CD4-positive, alpha-beta T cell treated with Interleukin-17A for 1 hour (primary cell): ENCODE measurements around the gene EHBP1.

Experiments used
- DNase-seq: peaks from one replicate; pipeline ENCODE4 v3.0.0-alpha.2; 2020

The EHBP1 gene

GRCh38 chr2:62785810-62786597 lies 80.5 kb downstream of the EHBP1 start:
- DNase-seq = no peak

DNA sequence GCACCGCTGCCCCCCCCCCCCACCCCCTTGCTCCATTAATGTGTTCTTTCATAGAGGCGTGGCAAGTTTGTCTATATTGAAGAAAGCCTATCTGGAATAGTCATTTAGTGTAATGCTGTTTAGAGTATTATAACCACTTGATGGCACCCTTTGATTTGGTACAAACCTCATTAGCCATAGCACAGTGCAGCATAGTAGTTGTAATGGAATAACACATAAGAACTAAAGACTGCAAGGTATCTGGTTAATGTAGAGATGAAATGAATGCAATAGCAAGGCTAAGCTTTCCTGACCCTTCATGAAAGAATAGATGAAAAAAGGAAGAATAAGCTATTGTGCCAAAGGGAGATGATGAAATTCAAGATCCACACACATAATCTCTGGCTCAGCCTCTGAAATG lies 81.9 kb downstream of the EHBP1 start:
- DNase-seq = peak; percentile 19

DNA sequence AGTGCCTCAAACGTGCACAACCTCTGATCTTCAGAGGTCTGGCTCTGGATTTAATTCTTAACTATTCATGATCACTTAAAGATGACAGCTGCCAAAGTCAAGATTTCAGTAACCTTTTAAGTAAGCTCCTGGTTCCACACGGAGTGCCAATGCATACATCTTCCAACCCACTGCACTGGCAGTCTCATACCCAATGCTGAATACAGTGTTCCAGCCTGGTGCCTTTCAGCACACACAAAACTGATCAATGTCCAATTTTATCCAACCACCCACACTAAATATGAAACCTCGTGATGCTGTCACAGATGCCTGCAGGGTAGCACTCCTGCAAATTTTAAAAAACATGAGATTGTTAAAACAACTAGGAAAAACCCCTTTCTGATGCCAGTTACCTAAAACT lies 84.0 kb downstream of the EHBP1 start:
- no peak for DNase-seq

DNA sequence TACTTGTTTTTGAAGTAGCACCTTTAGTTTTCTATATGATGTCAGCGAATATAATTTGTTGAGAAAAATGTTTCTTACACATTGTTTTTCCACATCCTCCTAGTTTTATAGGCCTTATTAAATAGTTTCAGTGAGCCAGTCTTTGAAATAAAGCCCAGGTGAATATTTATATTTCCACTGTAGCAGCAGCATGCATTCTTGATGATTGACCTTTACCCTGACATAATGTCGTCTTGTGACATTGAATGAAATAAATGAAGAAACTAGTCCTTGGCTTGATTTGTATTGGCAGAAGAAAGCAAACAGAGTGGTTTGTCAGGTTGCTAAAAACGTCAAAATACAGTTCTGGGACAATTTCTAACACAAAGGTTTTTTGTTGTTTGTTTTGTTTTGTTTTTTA lies 84.4 kb downstream of the EHBP1 start:
- DNase-seq = no peak

GRCh38 chr2:62792408-62792807 lies 86.9 kb downstream of the EHBP1 start:
- DNase-seq = no peak

DNA sequence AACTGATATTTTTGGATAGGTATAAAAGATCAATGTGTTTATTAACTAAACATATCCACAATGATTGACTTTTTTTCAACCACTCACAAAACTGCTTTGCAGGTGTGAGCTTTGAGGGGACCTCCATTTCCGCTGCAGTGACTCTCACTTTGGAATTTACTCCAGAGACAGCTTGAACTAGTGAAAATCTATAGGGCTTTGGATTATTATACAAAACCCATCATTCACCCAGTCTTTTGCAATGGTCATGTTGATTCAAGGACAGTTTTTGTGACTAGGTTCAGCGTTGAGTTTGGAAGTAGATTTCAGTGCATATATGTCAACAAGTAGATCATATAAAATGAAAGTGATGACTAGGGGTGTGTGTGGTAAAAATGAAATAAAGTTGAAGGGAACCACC lies 87.7 kb downstream of the EHBP1 start:
- DNase-seq = no peak

DNA sequence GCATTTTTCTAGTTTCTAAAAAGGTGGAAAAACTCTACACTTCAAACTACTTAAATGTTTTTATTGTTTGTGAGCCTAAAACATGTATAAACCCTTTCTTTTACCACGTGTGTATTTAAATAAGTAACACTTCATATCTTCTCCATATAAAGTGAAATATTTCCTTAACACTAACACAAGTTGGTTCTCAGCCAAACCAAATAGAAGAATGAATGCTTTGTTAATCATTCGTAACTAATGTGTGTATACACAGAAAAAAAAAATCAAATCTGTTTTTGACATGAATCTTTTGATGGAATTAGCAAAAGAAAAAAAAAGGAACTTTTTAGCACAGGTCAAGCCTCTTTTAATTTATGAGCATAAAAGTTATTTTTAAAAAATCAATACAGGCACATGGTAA lies 89.3 kb downstream of the EHBP1 start:
- DNase-seq = no peak

- no peak for DNase-seq
These were observed 89.8 kb downstream of the EHBP1 start for GRCh38 chr2:62795341-62795740.

GRCh38 chr2:62797107-62797506 lies 91.6 kb downstream of the EHBP1 start:
- DNase-seq = no peak

DNA sequence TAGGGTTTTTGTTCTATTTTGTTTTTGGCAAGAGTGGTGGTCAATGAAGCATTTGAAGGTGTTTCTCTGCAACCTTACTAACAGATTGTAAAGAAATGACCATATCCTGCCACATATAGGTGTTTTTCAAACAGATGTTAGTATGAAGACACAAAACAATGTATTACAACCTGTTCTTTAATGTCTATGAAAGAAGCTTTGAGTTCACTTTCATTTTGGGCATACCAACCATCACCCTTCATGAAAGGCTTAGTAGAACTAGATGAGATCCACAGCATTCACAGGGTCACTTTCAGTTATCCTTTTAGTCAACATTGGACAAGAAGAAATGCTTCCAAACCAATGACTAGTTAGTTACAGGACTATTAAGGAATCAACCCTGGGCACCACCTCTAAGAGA lies 95.1 kb downstream of the EHBP1 start:
- DNase-seq = no peak

DNA sequence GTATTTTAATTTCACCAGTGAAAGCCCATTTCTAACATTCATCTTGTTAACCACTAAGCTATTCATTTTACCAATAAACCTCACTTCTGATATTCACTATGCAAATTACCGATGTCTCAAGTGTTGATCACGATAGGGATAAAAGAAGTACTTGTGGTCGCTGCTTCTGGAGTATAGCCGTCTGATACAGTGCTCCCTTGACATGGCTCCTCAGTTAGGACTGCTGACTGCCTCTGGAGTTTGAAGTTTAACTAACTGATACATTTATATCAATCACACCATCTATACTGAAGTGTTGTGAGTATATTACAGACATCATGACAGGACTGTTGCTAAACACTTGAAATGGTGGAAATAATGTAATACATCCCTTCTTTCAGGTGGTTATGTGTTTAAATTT lies 95.6 kb downstream of the EHBP1 start:
- DNase-seq = no peak

GRCh38 chr2:62801814-62802523 lies 96.5 kb downstream of the EHBP1 start:
- DNase-seq = no peak

DNA sequence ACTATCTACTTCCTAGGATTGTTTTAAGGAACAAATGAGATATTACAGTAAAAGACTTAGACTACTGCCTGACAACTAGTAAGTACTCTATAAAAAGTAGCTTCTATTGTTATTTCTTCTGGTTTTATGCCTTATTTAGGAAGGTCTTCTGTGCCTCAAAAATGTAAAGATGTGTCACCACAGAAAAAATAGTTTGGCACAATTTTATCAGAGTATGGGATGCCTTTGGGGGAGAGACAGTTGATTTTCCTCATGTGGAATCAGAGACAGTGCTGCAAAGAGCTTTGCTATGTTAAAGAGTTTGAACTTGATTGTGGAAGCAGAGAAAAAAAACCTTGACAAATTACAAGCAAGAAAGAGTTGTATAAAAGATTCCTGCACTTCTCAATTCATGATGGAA lies 98.4 kb downstream of the EHBP1 start:
- DNase-seq = no peak

- DNase-seq = no peak
These were observed 100.7 kb downstream of the EHBP1 start for GRCh38 chr2:62806231-62806630.

DNA sequence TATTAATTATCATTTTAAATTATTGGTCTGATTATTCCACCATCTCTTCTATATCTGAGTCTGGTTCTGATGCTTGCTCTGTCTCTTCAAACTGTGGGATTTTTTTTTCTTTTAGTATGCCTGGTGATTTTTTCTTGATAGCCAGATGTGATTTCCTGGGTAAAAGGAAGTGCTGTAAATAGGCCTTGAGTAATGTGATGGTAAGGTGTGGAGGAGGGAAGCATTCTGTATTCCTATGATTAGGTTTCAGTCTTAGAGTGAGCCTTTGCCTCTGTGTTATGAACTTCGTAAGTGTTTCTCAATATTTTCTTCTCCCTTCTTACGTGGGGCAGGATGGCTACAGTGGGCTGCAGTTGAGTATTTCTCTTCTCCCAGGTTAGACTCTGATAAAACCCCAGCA lies 103.0 kb downstream of the EHBP1 start:
- no peak for DNase-seq

DNA sequence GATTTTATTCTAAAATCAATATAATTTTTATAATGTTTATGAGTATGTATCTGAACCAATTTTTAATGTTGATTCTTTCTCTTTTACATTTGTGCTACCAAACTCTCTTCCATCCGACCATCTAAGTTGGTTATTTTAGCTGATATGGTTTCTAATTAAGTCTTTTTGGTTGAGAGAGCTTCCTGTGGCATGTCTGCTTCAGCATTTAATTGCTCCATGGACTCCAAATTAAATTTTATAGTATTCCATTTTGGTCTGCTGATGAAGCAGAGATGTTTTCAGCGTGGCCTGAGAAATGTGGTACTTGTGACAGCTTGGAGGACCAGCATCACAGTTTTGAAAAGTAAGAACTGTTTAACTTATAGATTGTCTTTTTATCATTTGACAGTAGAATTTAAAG lies 105.6 kb downstream of the EHBP1 start:
- no peak for DNase-seq

GRCh38 chr2:62811972-62812371 lies 106.5 kb downstream of the EHBP1 start:
- DNase-seq = no peak

DNA sequence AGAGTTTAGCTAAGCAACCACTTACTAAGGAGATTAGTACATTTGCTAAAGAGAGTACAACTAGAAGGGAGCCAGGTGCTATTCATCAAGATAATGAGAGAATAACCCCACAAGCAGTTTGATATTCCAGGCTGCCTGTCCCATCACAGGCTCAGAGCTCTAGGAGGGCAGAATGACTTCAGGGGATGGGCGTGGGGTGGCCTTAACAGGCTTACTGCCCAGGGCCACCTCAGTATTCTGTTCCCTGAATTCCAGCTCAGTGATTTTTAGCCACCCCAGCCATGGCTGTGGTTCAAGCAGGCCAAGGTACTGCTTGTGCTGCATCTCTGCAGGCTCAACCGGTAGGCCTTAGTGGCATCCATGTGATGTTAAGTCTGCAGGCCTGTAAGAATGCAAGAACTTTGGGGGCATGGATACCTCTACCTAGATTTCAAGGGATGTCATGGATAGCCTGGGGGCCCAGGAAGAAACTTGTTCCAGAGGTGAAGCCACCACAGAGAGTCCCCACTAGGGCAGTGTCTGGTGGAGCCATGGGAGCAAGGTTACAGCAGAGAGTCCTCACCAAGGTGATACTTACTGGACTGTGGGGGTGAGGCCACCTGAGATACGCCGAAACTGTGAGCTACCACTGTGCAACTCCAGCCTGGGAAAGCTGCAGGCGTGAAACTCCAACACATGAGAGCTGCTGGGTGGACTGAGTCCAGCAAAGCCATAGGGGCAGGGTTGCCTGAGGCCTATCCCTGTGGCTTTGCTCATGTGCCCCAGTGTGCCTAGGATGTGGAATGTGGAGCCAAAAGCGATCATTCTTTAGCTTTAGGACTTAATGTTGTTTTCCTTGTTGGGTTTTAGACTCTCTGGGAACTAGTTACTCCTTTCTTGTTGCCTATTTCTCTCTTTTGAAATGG lies 107.7 kb downstream of the EHBP1 start:
- no peak for DNase-seq

DNA sequence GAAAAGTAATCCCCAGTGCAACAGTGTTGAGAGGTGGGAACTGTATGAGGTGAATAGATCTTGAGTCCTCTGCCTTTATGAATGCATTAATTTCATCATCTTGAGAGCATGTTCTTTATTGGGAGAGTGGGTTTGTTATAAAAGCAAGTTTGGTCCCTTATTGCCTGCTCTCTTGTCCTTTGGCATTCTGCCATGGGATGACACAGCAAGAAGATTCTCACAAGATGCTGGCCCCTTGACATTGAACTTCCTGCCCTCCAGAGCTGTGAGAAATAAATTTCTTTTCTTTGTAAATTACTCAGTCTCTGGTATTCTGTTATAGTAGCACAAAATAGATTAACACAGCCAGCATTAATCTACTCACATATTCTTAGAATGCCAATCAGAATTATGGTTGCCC lies 108.6 kb downstream of the EHBP1 start:
- no peak for DNase-seq

DNA sequence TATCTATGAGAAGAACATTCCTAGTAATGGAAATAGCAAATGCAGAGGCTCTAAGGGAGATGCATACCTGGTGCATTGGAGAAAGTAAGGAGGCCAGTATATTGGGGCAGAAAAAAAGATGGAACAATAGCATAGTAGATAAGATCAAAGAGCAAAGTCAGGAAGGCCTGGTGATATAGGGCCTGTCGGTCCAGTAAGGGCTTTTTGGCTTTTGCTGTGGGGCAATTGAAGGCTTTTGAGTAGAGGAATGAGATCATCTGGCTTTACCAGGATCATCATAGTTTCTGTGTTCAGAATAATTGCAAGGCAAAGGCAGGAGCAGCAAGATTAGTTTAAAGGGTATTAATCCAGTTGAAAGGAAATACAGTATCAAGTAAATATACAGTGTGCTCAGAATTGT lies 111.8 kb downstream of the EHBP1 start:
- DNase-seq = no peak

DNA sequence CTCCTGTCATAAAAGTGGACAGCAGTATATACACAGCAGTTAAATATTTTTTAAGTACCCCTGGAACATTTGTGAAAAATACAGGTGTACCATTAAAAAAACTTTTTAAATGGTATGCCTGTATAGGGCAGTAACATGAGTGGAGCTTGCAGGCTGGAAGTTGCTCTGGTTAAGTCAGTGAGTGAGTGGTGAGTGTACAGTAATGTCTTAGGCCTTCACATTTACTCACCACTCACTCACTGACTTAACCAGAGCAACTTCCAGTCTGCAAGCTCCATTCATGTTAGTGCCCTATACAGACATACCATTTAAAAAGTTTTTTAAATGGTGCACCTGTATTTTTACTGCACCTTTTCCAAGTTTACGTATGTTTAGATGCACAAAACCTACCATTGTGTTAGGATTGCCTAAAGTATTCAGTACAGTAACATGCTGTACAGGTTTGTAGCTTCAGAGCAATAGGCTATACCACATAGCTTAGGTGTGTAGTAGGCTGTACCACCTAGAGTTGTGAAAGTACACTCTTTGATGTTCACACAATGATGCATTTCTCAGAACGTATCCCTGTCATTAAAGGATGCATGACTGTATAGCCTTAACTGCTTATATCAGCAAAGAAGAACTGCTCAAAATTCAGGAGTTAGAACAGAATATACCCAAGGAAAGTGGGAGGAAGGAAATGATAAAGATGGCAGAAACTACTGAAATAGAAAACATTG lies 112.6 kb downstream of the EHBP1 start:
- DNase-seq = no peak

DNA sequence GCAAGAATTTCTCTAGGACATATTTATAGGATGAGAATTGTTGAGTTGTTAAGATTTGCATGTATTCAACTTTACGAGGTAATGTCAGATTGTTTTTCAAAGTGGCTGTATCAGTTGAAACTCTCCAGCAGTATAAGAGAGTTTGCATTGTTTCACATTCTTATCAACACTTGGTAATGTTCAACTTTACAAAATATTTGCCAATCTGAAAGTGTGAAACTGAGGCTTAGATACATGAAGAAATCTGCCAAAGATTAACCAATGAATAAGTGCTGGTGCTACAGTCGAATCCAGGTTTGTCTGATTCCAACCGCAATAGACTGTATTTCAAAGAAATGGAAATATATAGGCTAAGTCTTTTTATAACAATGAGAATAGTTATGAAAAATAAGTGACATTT lies 117.0 kb downstream of the EHBP1 start:
- DNase-seq = no peak

DNA sequence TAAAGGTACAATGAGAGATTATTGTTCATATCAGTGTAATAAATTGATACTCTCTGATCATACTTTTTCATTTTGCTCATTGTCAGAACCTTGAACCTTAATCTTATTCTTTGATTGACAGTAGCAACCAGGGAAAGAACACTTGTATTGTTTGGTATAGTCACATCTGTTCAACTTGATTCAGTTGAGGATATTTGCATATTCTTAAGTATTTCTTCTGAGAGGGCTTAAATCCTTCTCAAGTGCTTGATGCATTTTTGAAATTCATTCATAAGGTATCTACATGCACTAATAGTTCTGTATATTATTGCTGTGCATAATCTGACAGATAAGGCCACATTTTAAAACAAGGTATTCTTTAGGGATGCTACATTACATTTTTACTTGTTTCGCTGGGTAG lies 118.9 kb downstream of the EHBP1 start:
- DNase-seq = no peak
